ENCODE data around the gene SEMA6B. TPM values are rescaled to one million over a fixed set of nuclear protein-coding genes. Genes with fewer than 3 reads are reported as not detected.

Gene SEMA6B
- total and polyA plus RNA-seq, 10 donors: 5.5 to 85.0 (median 46.5) TPM

- intact Hi-C loops (cut with DNase I; ENCODE audit: low total_unique reads): no loop called here
- 83 to 87% (median 87%) methylated on average over 9 of the region's 9 CpGs for WGBS, 5 donors
- H3K36me3 ChIP-seq: peaks cover 0 to 8% (median 0%) of the 10 kb centered on the region in 6 donors
- peaks cover 7 to 56% (median 31%) of the 10 kb centered on the region in 6 donors for H3K4me1 ChIP-seq
- H3K9me3 ChIP-seq: no peaks in the 10 kb centered on the region
- DNase-seq: no peak
- TF ChIP-seq POLR2AphosphoS5 (IDR thresholded peaks at IDR 0.05) (no peak), POLR2A (IDR thresholded peaks at IDR 0.05) (no peak), CTCF (IDR thresholded peaks at IDR 0.05 in 8 of 11, conservative IDR thresholded peaks at IDR 0.05 in 3 of 11) (no peak)
- no peak overlapping the region for H3K4me3 ChIP-seq
- H3K27ac ChIP-seq: no peak overlapping the region
- peaks cover 0 to 46% (median 7%) of the 10 kb centered on the region in 7 donors for H3K27me3 ChIP-seq (replicated peaks in 1 of 7)
Observed at GRCh38 chr19:4533835-4534424, 25.6 kb downstream of the SEMA6B start.

GRCh38 chr19:4533334-4533733, 26.1 kb downstream of the SEMA6B start:
- 79 to 87% (median 84%) methylated on average over 6 to 9 of the region's 9 CpGs for WGBS, 5 donors
- peaks cover 0 to 7% (median 0%) of the 10 kb centered on the region in 6 donors for H3K36me3 ChIP-seq
- no peak for DNase-seq
- no peaks in the 10 kb centered on the region for H3K9me3 ChIP-seq
- H3K27ac ChIP-seq: no peak overlapping the region
- H3K4me3 ChIP-seq: no peak overlapping the region
- TF ChIP-seq POLR2AphosphoS5 (IDR thresholded peaks at IDR 0.05) (no peak), POLR2A (IDR thresholded peaks at IDR 0.05) (no peak)
- peaks cover 7 to 53% (median 25%) of the 10 kb centered on the region in 6 donors for H3K4me1 ChIP-seq
- intact Hi-C loops (cut with DNase I; ENCODE audit: low total_unique reads): no loop called here
- H3K27me3 ChIP-seq (replicated peaks in 1 of 7): peaks cover 0 to 40% (median 7%) of the 10 kb centered on the region in 7 donors

DNA sequence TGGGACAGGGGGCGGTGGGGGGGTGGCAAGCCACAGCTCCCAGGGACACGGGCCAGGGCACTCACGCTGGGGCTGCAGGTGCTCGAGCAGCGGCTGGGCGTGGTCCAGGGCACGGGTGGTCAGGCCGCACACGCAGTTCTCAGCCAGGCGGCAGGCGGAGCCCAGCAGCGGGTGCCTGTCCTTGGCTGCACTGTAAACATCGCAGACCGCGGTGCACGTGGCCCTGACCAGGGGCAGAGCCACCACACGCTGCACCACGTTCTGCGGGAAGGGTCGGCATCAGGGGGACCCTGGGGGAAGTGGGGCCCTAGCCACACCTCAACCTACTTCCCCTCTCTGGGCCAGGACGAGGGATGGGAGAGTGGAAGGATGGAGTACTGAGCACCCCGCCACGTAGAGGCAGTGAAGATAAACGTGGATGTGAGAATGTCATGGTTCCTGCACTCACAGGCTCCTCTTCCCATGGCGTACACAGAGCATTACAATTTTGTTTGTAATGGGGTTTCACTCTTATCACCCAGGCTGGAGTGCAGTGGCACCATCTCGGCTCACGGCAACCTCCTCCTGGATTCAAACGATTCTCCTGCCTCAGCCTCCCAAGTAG, 27.8 kb downstream of the SEMA6B start:
- H3K27ac ChIP-seq: peak overlapping the region in 2 of 8 donors; percentile 27 to 41
- no peak for DNase-seq

DNA sequence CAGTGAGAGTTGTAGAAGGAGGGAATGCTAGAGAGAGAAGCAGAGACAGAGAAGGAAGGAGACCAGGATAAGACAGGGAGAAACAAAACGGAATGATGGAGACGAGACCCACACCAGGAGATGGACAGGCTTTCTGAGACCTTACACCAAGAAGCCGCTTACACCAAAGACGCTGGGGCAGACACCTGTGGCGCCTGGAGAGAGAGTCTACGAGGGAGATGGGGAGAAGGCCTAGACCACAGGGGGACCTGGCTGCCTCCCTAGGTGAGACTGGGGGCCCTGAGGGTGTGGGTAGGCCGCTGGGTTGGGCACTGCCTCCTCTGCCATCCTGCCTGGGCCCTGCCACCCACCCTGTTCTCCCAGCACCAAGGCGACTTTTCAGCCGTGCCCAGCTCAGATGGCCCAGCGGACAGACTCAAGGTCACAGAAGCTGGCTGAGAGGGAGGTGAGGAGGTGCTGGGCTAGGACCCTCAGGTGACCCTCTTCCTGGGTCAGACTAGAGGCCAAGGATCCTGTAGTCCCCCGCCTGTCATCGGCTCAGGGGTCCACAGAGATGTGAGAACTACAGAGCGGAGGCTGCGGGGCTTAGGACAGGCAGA, 29.5 kb downstream of the SEMA6B start:
- H3K27ac ChIP-seq: no peak overlapping the region
- peaks cover 0 to 10% (median 2%) of the 10 kb centered on the region in 7 donors for H3K27me3 ChIP-seq (replicated peaks in 1 of 7)
- H3K4me1 ChIP-seq: peaks cover 1 to 26% (median 7%) of the 10 kb centered on the region in 6 donors
- intact Hi-C loops (cut with DNase I; ENCODE audit: low total_unique reads): loop anchor here (10.0 kb wide), 1 partner anchor 265 kb away; no protein-coding TSS in a partner anchor
- H3K36me3 ChIP-seq: no peaks in the 10 kb centered on the region
- no peak overlapping the region for H3K4me3 ChIP-seq
- TF ChIP-seq POLR2A (IDR thresholded peaks at IDR 0.05): no peak
- TF ChIP-seq POLR2AphosphoS5 (IDR thresholded peaks at IDR 0.05): no peak
- TF ChIP-seq CTCF (IDR thresholded peaks at IDR 0.05 in 8 of 11, conservative IDR thresholded peaks at IDR 0.05 in 3 of 11): no peak
- no peaks in the 10 kb centered on the region for H3K9me3 ChIP-seq
- no peak for DNase-seq
- WGBS, 5 donors: 75 to 86% (median 81%) methylated on average over 12 to 14 of the region's 14 CpGs

More for the DNA sequence above, 27.8 kb downstream of the SEMA6B start:
- Histone ChIP-seq H3K9me3 (no peaks in the 10 kb centered on the region), H3K36me3 (no peaks in the 10 kb centered on the region), H3K4me3 (no peak overlapping the region), H3K4me1 (peaks cover 7 to 37% (median 18%) of the 10 kb centered on the region in 6 donors), H3K27me3 (replicated peaks in 1 of 7) (peaks cover 0 to 23% (median 7%) of the 10 kb centered on the region in 7 donors)
- intact Hi-C loops (cut with DNase I; ENCODE audit: low total_unique reads): no loop called here
- no peak for TF ChIP-seq CTCF (IDR thresholded peaks at IDR 0.05 in 8 of 11, conservative IDR thresholded peaks at IDR 0.05 in 3 of 11)
- peak; percentile 7 to 70 (median 59) for TF ChIP-seq POLR2AphosphoS5 (IDR thresholded peaks at IDR 0.05)
- TF ChIP-seq POLR2A (IDR thresholded peaks at IDR 0.05): no peak
- 34 to 54% (median 41%) methylated on average over 12 to 28 of the region's 28 CpGs for WGBS, 5 donors

Measured in spleen (tissue), 11 donors.